Measurements from ENCODE around the gene RPE. TPM values are rescaled to one million over a fixed set of nuclear protein-coding genes. Genes with fewer than 3 reads are reported as not detected.

Gene RPE
- total RNA-seq, 1 donor from 2014 or later = 62.1 TPM

GRCh38 chr2:209965723-209966122, 36.7 kb upstream of the RPE start:
- H3K27ac Mint-ChIP-seq (ENCODE audit: unreplicated experiment) = no peak overlapping the region
- H3K4me3 Mint-ChIP-seq (ENCODE audit: unreplicated experiment) = no peak overlapping the region
- H3K4me1 Mint-ChIP-seq (ENCODE audit: low read depth, unreplicated experiment) = peaks cover 4% of the 10 kb centered on the region
- TF ChIP-seq CTCF (IDR thresholded peaks at IDR 0.05; ENCODE audit: insufficient read depth, low read depth, low read length) (no peak), EZH2 (IDR thresholded peaks at IDR 0.05; ENCODE audit: insufficient read depth, low read length) (no peak)
- Histone ChIP-seq H3K4me3 (ENCODE audit: insufficient read depth, low read depth, low read length) (no peak overlapping the region), H2AFZ (ENCODE audit: low read depth, low read length) (no peak overlapping the region), H3K36me3 (ENCODE audit: insufficient read depth, low read length) (no peaks in the 10 kb centered on the region), H3K27ac (ENCODE audit: low read depth, low read length) (no peak overlapping the region), H3K27me3 (ENCODE audit: insufficient read depth, low read length) (no peaks in the 10 kb centered on the region), H3K9ac (ENCODE audit: low read length) (no peak overlapping the region), H4K20me1 (ENCODE audit: insufficient read depth, low read length) (no peaks in the 10 kb centered on the region), H3K4me1 (ENCODE audit: insufficient read depth, low read length) (peaks cover 5% of the 10 kb centered on the region), H3K9me3 (ENCODE audit: insufficient read depth, low read depth, low read length) (no peaks in the 10 kb centered on the region), H3K79me2 (ENCODE audit: insufficient read depth, low read length) (no peaks in the 10 kb centered on the region), H3K4me2 (ENCODE audit: low read length) (no peak overlapping the region)
- H3K27me3 Mint-ChIP-seq (ENCODE audit: low read depth, unreplicated experiment) = no peaks in the 10 kb centered on the region
- no peak for DNase-seq (ENCODE audit: low read depth)
- H3K9me3 Mint-ChIP-seq (ENCODE audit: unreplicated experiment) = no peaks in the 10 kb centered on the region
- no peak for FAIRE-seq
- H3K36me3 Mint-ChIP-seq (ENCODE audit: low read depth, unreplicated experiment) = no peaks in the 10 kb centered on the region

- Mint-ChIP-seq H3K27ac (ENCODE audit: unreplicated experiment) (no peak overlapping the region), H3K36me3 (ENCODE audit: low read depth, unreplicated experiment) (no peaks in the 10 kb centered on the region), H3K4me1 (ENCODE audit: low read depth, unreplicated experiment) (no peaks in the 10 kb centered on the region), H3K9me3 (ENCODE audit: unreplicated experiment) (no peaks in the 10 kb centered on the region), H3K27me3 (ENCODE audit: low read depth, unreplicated experiment) (peaks cover 1% of the 10 kb centered on the region), H3K4me3 (ENCODE audit: unreplicated experiment) (no peak overlapping the region)
- H3K79me2 ChIP-seq (ENCODE audit: insufficient read depth, low read length) = no peaks in the 10 kb centered on the region
- H2AFZ ChIP-seq (ENCODE audit: low read depth, low read length) = no peak overlapping the region
- no peaks in the 10 kb centered on the region for H3K9me3 ChIP-seq (ENCODE audit: insufficient read depth, low read depth, low read length)
- no peaks in the 10 kb centered on the region for H4K20me1 ChIP-seq (ENCODE audit: insufficient read depth, low read length)
- no peak overlapping the region for H3K9ac ChIP-seq (ENCODE audit: low read length)
- no peaks in the 10 kb centered on the region for H3K36me3 ChIP-seq (ENCODE audit: insufficient read depth, low read length)
- DNase-seq (ENCODE audit: low read depth) = no peak
- no peak overlapping the region for H3K27ac ChIP-seq (ENCODE audit: low read depth, low read length)
- H3K4me3 ChIP-seq (ENCODE audit: insufficient read depth, low read depth, low read length) = no peak overlapping the region
- no peak for FAIRE-seq
- H3K4me2 ChIP-seq (ENCODE audit: low read length) = no peak overlapping the region
- no peak for TF ChIP-seq EZH2 (IDR thresholded peaks at IDR 0.05; ENCODE audit: insufficient read depth, low read length)
- no peak for TF ChIP-seq CTCF (IDR thresholded peaks at IDR 0.05; ENCODE audit: insufficient read depth, low read depth, low read length)
- no peaks in the 10 kb centered on the region for H3K27me3 ChIP-seq (ENCODE audit: insufficient read depth, low read length)
- no peaks in the 10 kb centered on the region for H3K4me1 ChIP-seq (ENCODE audit: insufficient read depth, low read length)
These were observed 32.7 kb upstream of the RPE start for GRCh38 chr2:209969692-209970091.

GRCh38 chr2:209970271-209970670, 32.2 kb upstream of the RPE start:
- H2AFZ ChIP-seq (ENCODE audit: low read depth, low read length) = no peak overlapping the region
- FAIRE-seq = no peak

More at GRCh38 chr2:209970271-209970670, 32.2 kb upstream of the RPE start:
- no peaks in the 10 kb centered on the region for H3K9me3 Mint-ChIP-seq (ENCODE audit: unreplicated experiment)
- no peak overlapping the region for H3K4me2 ChIP-seq (ENCODE audit: low read length)
- H3K4me3 ChIP-seq (ENCODE audit: insufficient read depth, low read depth, low read length) = no peak overlapping the region
- no peak overlapping the region for H3K27ac ChIP-seq (ENCODE audit: low read depth, low read length)
- H3K9me3 ChIP-seq (ENCODE audit: insufficient read depth, low read depth, low read length) = no peaks in the 10 kb centered on the region
- no peak overlapping the region for H3K4me3 Mint-ChIP-seq (ENCODE audit: unreplicated experiment)
- H3K36me3 ChIP-seq (ENCODE audit: insufficient read depth, low read length) = no peaks in the 10 kb centered on the region
- no peaks in the 10 kb centered on the region for H3K36me3 Mint-ChIP-seq (ENCODE audit: low read depth, unreplicated experiment)
- no peaks in the 10 kb centered on the region for H3K4me1 Mint-ChIP-seq (ENCODE audit: low read depth, unreplicated experiment)
- no peaks in the 10 kb centered on the region for H3K79me2 ChIP-seq (ENCODE audit: insufficient read depth, low read length)
- no peak overlapping the region for H3K27ac Mint-ChIP-seq (ENCODE audit: unreplicated experiment)
- no peaks in the 10 kb centered on the region for H4K20me1 ChIP-seq (ENCODE audit: insufficient read depth, low read length)
- H3K4me1 ChIP-seq (ENCODE audit: insufficient read depth, low read length) = no peaks in the 10 kb centered on the region
- H3K9ac ChIP-seq (ENCODE audit: low read length) = no peak overlapping the region
- no peak for DNase-seq (ENCODE audit: low read depth)
- no peak for TF ChIP-seq CTCF (IDR thresholded peaks at IDR 0.05; ENCODE audit: insufficient read depth, low read depth, low read length)
- no peak for TF ChIP-seq EZH2 (IDR thresholded peaks at IDR 0.05; ENCODE audit: insufficient read depth, low read length)
- no peaks in the 10 kb centered on the region for H3K27me3 ChIP-seq (ENCODE audit: insufficient read depth, low read length)
- peaks cover 1% of the 10 kb centered on the region for H3K27me3 Mint-ChIP-seq (ENCODE audit: low read depth, unreplicated experiment)
